H1 (cell line): Measurements from ENCODE around the gene PLD5. TPM values are rescaled to one million over a fixed set of nuclear protein-coding genes. Genes with fewer than 3 reads are reported as not detected.

Source experiments
- CTCF ChIA-PET: fragments of 300-600 bp; sonication (Branson Sonifier 250); formaldehyde crosslinking; loops from one replicate; lab custom pipeline; 2021; ENCODE audit not compliant: partially characterized antibody; lab: Charles Lee
- POLR2A ChIA-PET: fragments of 300-600 bp; sonication (Branson Sonifier 250); formaldehyde crosslinking; loops from one replicate; lab custom pipeline; 2021; ENCODE audit warnings: inconsistent platforms; ENCODE audit not compliant: partially characterized antibody; lab: Charles Lee
- DNase-seq, 2 experiments: peaks; one replicate each; pipeline versions ENCODE4 v3.0.0 to v3.0.0-alpha.2; 2010 to 2022; ENCODE audit warnings: low spot score in 2 of 2, low read depth in 1 of 2, mixed read lengths in 1 of 2
- FAIRE-seq: peaks from 2 replicates; lab custom pipeline; 2011; peaks lifted over from hg19 to GRCh38; lab: Jason Lieb, UNC
- H2AFZ ChIP-seq: 2 replicates; pipeline ENCODE4 v1.8.1; 2012; ENCODE audit warnings: low read length, inconsistent platforms
- H2AK5ac ChIP-seq: 2 replicates; pipeline ENCODE4 v1.6.1; 2013; ENCODE audit warnings: low read depth, low read length
- H2BK120ac ChIP-seq: replicated peaks from 2 replicates; pipeline ENCODE3; 2013; ENCODE audit warnings: low read depth, low read length, inconsistent platforms
- H2BK12ac ChIP-seq: 2 replicates; pipeline ENCODE4 v1.6.1; 2013; ENCODE audit warnings: low read depth, low read length
- H2BK15ac ChIP-seq: 2 replicates; pipeline ENCODE4 v1.6.1; 2013; ENCODE audit warnings: low read length
- H2BK20ac ChIP-seq: 2 replicates; pipeline ENCODE4 v1.6.1; 2013; ENCODE audit warnings: low read length
- H2BK5ac ChIP-seq: 2 replicates; pipeline ENCODE4 v1.6.1; 2013; ENCODE audit warnings: low read depth, low read length
- H3K14ac ChIP-seq: 2 replicates; pipeline ENCODE4 v1.6.1; 2013; ENCODE audit warnings: inconsistent platforms; ENCODE audit not compliant: insufficient read length
- H3K18ac ChIP-seq: 2 replicates; pipeline ENCODE4 v1.6.1; 2013; ENCODE audit warnings: low read length; ENCODE audit errors: extremely low read depth
- H3K23ac ChIP-seq: 2 replicates; pipeline ENCODE4 v1.6.1; 2013; ENCODE audit warnings: inconsistent platforms; ENCODE audit not compliant: insufficient read length
- H3K23me2 ChIP-seq: 2 replicates; pipeline ENCODE4 v1.6.1; 2013; ENCODE audit warnings: low read depth, low read length
- H3K27ac ChIP-seq: 2 replicates; pipeline ENCODE4 v1.6.1; 2011; ENCODE audit warnings: low read depth, low read length, inconsistent platforms
- H3K27me3 ChIP-seq, 4 experiments: replicated peaks in 1 of 4; 1 replicate in 1 of 4; 2 replicates in 3 of 4; pipeline versions ENCODE4 v1.6.1 to v1.8.1; 2011 to 2013; ENCODE audit warnings: low read length in 3 of 4, mild to moderate bottlenecking in 3 of 4, inconsistent platforms in 2 of 4, mixed read lengths in 2 of 4, moderate library complexity in 1 of 4; ENCODE audit not compliant: control insufficient read depth in 3 of 4, insufficient read depth in 3 of 4; ENCODE audit errors: extremely low read depth in 1 of 4
- H3K36me3 ChIP-seq, 4 experiments: 2 replicates each; pipeline versions ENCODE4 v1.6.1 to v1.8.1; 2011 to 2013; ENCODE audit warnings: mild to moderate bottlenecking in 4 of 4, low read length in 3 of 4, moderate library complexity in 2 of 4, control low read depth in 1 of 4, inconsistent platforms in 1 of 4; ENCODE audit not compliant: insufficient read depth in 4 of 4, control insufficient read depth in 2 of 4
- H3K4ac ChIP-seq: replicated peaks from 2 replicates; pipeline ENCODE3; 2013; ENCODE audit warnings: low read length, low read depth, mixed read lengths, inconsistent platforms; ENCODE audit not compliant: insufficient read length
- H3K4me1 ChIP-seq, 4 experiments: replicated peaks in 1 of 4; 1 replicate in 1 of 4; 2 replicates in 3 of 4; pipeline versions ENCODE4 v1.6.1 to v1.8.1; 2011 to 2013; ENCODE audit warnings: low read length in 3 of 4, inconsistent platforms in 2 of 4, mixed read lengths in 1 of 4; ENCODE audit not compliant: insufficient read depth in 4 of 4, control insufficient read depth in 3 of 4
- H3K4me2 ChIP-seq, 2 experiments: 2 replicates each; pipeline versions ENCODE4 v1.6.1 to v1.8.1; 2011 to 2013; ENCODE audit warnings: low read depth in 2 of 2, low read length in 2 of 2, control low read depth in 1 of 2, inconsistent platforms in 1 of 2, mild to moderate bottlenecking in 1 of 2; ENCODE audit not compliant: insufficient read depth in 1 of 2
- H3K4me3 ChIP-seq, 4 experiments: fragments of 200-600, 300-600 bp in 1 of 4; sonication (generic), shearing (Covaris generic), sonication (Bioruptor Twin) in 1 of 4; 2 replicates each; pipeline versions ENCODE4 v1.5.1 to v1.8.1; 2011 to 2016; ENCODE audit warnings: low read length in 4 of 4, low read depth in 3 of 4, control low read depth in 2 of 4, inconsistent platforms in 2 of 4, mild to moderate bottlenecking in 2 of 4, mixed read lengths in 1 of 4, moderate library complexity in 1 of 4; ENCODE audit not compliant: insufficient read depth in 2 of 4; ENCODE audit errors: extremely low read depth in 1 of 4
- H3K56ac ChIP-seq: replicated peaks from 2 replicates; pipeline ENCODE3; 2013; ENCODE audit warnings: low read depth, mild to moderate bottlenecking, mixed read lengths, low read length, inconsistent platforms; ENCODE audit not compliant: insufficient read length
- H3K79me1 ChIP-seq: 2 replicates; pipeline ENCODE4 v1.6.1; 2013; ENCODE audit warnings: low read depth, low read length, control low read depth
- H3K79me2 ChIP-seq, 2 experiments: 2 replicates each; pipeline versions ENCODE4 v1.6.1 to v1.8.1; 2012 to 2013; ENCODE audit warnings: low read length in 2 of 2, mild to moderate bottlenecking in 2 of 2, inconsistent platforms in 1 of 2; ENCODE audit not compliant: insufficient read depth in 2 of 2, control insufficient read depth in 1 of 2
- H3K9ac ChIP-seq, 4 experiments: replicated peaks in 1 of 4; 1 replicate in 1 of 4; 2 replicates in 3 of 4; pipeline versions ENCODE4 v1.6.1 to v1.8.1; 2011 to 2013; ENCODE audit warnings: low read depth in 3 of 4, low read length in 3 of 4, control low read depth in 2 of 4, mild to moderate bottlenecking in 2 of 4, moderate library complexity in 2 of 4, inconsistent platforms in 1 of 4; ENCODE audit errors: extremely low read depth in 1 of 4
- H3K9me3 ChIP-seq, 2 experiments: 2 replicates each; pipeline versions ENCODE4 v1.6.1 to v1.8.1; 2012 to 2013; ENCODE audit warnings: mild to moderate bottlenecking in 2 of 2, moderate library complexity in 2 of 2, control low read depth in 1 of 2, inconsistent platforms in 1 of 2, low read depth in 1 of 2, low read length in 1 of 2, mixed read lengths in 1 of 2; ENCODE audit not compliant: insufficient read depth in 2 of 2
- H4K20me1 ChIP-seq, 2 experiments: replicated peaks in 1 of 2; 2 replicates each; pipeline versions ENCODE3 to v1.8.1; 2011 to 2013; ENCODE audit warnings: inconsistent platforms in 2 of 2, low read length in 2 of 2, mild to moderate bottlenecking in 1 of 2; ENCODE audit not compliant: insufficient read depth in 2 of 2, control insufficient read depth in 1 of 2
- H4K5ac ChIP-seq: 2 replicates; pipeline ENCODE4 v1.6.1; 2013; ENCODE audit warnings: low read length, low read depth, mixed read lengths, inconsistent platforms; ENCODE audit not compliant: insufficient read length
- H4K8ac ChIP-seq: 2 replicates; pipeline ENCODE4 v1.8.0; 2013; ENCODE audit warnings: mild to moderate bottlenecking, moderate library complexity, low read length, inconsistent platforms; ENCODE audit not compliant: insufficient read depth; ENCODE audit errors: extremely low read depth
- H4K91ac ChIP-seq: replicated peaks from 2 replicates; pipeline ENCODE3; 2013; ENCODE audit warnings: low read length, mixed read lengths, inconsistent platforms; ENCODE audit not compliant: insufficient read length
- JUN ChIP-seq: IDR thresholded peaks from 2 replicates; pipeline ENCODE4 v1.6.1; 2011; ENCODE audit warnings: low read depth, mild to moderate bottlenecking, improper control_type of control experiment, low read length
- WGBS, 2 experiments: shearing (Covaris generic) in 1 of 2; methylation state at CpG; one replicate each; pipeline versions ENCODE4 v1.1.6 to v1.1.7; 2013 to 2015; ENCODE audit warnings: low lambda C conversion rate in 2 of 2, mixed read lengths in 2 of 2, inconsistent platforms in 1 of 2, low coverage in 1 of 2, missing lambda C conversion rate in 1 of 2; ENCODE audit not compliant: insufficient replicate concordance in 2 of 2, insufficient coverage in 1 of 2, insufficient read length in 1 of 2; ENCODE audit errors: extremely low coverage in 1 of 2, missing lambda C conversion rate in 1 of 2; 5-methylcytosine and 5-hydroxymethylcytosine counted together
- polyA plus RNA-seq, 7 experiments: library from polyadenylated mRNA; depleted of rRNA in 3 of 7; stranded (reverse) in 5 of 7; unstranded in 2 of 7; fragments of >200 nt in 5 of 7; fragments of 200-250 nt in 2 of 7; gene quantifications; 1 replicate in 5 of 7; 2 replicates in 1 of 7; 4 replicates in 1 of 7; pipeline versions ENCODE4 v1.2.1 to v1.2.3, GENCODE V29; 2011 to 2013; ENCODE audit warnings: missing spikeins in 2 of 7, mixed read lengths in 2 of 7
- total RNA-seq: library from RNA; stranded (reverse); fragmentation: NEBNext Ultra II Directional; extraction: Animal tissue kit (Norgen Biotek cat#: 25700); gene quantifications from 2 replicates; pipeline ENCODE4 v1.2.1, GENCODE V29; 2021

The PLD5 gene
- total and polyA plus RNA-seq, 2 of the 8 experiments (the other 6 are each of a cell fraction or from before 2014, with no cell fraction given), result 0.86 to 8.5 TPM

- Histone ChIP-seq H4K8ac (no peak overlapping the region), H3K79me2 (no peaks in the 10 kb centered on the region), H3K79me1 (no peaks in the 10 kb centered on the region), H3K4me2 (no peak overlapping the region), H3K27me3 (no peaks in the 10 kb centered on the region), H3K23me2 (no peaks in the 10 kb centered on the region), H2BK120ac (no peak overlapping the region), H3K9ac (no peak overlapping the region), H3K36me3 (no peaks in the 10 kb centered on the region), H2BK20ac (no peak overlapping the region), H2AFZ (no peak overlapping the region), H2BK12ac (no peak overlapping the region), H4K5ac (no peak overlapping the region), H3K23ac (no peak overlapping the region), H4K20me1 (no peaks in the 10 kb centered on the region), H2BK5ac (no peak overlapping the region), H4K91ac (no peak overlapping the region), H3K4me1 (peaks cover 0 to 4% (median 0%) of the 10 kb centered on the region in 4 experiments; a peak in 4 of 7 replicates), H3K9me3 (no peaks in the 10 kb centered on the region), H2AK5ac (no peak overlapping the region), H3K56ac (no peak overlapping the region), H3K4me3 (no peak overlapping the region), H3K27ac (no peak overlapping the region), H3K14ac (no peak overlapping the region), H3K4ac (no peak overlapping the region), H2BK15ac (no peak overlapping the region), H3K18ac (no peak overlapping the region)
- ChIA-PET CTCF (interaction anchor here (0.6 to 4.7 kb wide), 31 partner anchors 9 to 924 kb away, joined by 3 to 57 read pairs (median 4); partner anchors contain the start of gene MAP1LC3C), POLR2A (interaction anchor here (1.7 kb wide), 1 partner anchor 12 kb away, joined by 4 read pairs; no protein-coding TSS in a partner anchor)
- no peak for FAIRE-seq
- 38% methylated on average over 1 of the region's 1 CpG; no CpG with 5 or more reads in 1 of the 2 experiments for WGBS, 2 experiments
- no peak for TF ChIP-seq JUN
- no peak for DNase-seq
Observed at GRCh38 chr1:242455052-242455361, 69.5 kb downstream of the PLD5 start.
